COLO668 (cell line): Measurements from ENCODE around the gene ADGRL4.
"Not testable (repeated sequence)": the region's sequence is repeated elsewhere in the genome, so short reads cannot be mapped to it uniquely, and the experiment has no call there.

Source experiments
- DNase-seq: peaks from one replicate; lab custom pipeline; 2025; ENCODE audit not compliant: unreplicated experiment; lab: John Stamatoyannopoulos, UW

The ADGRL4 gene

DNA sequence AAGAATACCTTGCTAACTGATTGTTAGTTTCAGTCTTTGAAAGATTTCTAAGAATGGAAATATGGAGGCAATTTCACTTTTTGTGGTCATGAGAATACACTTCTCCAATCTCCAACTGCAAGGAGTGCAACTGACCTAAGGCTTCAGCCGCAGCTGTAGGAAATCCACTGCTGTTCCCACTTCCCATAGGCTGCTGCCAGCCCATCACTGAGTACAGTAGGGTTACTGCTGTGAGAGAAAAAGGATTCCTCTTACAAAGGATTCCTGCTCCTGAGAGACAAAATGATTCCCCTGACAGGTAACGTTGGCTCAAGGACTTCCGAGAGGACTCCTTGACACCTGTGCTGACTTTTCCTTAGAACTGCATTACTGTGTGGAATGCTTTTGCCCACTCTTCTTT, 87.4 kb downstream of the ADGRL4 start:
- DNase-seq: no peak

DNA sequence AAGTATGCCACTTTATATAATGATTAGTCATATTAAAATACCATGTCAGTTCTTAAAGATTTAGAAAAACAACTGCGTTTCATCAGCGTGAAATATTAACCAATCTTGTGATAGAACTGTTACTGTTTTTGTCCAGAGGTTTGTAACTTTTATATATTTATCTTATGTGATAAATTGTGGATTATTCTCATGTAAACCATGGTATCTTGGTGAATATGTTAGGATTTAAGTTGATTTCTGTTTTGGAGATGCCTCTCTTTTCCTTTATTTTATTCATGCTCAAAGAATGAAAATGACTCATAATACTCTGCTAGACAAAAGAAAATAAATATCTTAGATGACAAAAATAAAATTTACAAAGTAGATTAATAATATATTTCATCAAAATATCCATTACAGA, 88.4 kb downstream of the ADGRL4 start:
- DNase-seq: no peak

DNA sequence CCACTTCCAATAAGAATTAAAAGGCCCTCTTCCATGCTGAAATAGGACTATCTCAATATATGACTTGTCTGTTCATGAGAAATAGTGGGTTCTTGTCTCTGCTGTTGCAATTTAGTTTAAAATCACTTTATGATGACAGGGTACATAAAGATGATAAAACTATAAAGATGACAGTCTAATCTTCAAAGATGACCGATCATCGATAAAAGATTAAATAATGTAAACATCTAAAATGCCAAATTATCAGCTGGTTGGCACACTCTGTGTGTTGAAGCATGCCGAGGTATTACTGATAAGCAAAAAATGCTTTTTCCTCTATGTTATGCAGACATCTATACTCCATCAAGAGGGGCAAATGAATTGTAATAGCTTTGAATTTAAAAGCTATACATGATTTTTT, 89.5 kb downstream of the ADGRL4 start:
- no peak for DNase-seq

DNA sequence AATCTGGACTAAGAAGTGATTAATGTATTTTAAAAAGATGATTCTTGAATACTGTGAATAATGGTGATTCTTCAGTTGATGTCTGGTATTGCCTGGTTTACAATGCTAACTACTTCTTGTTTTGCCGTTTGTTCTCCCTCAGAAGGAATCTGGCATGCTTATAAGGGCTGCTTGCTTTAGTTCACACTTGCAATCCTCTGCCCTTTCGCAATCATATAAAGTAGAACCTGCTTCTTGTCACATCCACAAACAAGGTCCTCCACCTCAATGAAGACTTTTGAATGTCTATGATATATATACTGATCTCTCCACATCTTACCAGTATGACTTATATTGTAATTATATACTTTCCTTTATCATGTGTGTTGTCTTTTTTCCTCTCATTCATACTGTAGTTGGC, 92.6 kb downstream of the ADGRL4 start:
- DNase-seq: no peak

DNA sequence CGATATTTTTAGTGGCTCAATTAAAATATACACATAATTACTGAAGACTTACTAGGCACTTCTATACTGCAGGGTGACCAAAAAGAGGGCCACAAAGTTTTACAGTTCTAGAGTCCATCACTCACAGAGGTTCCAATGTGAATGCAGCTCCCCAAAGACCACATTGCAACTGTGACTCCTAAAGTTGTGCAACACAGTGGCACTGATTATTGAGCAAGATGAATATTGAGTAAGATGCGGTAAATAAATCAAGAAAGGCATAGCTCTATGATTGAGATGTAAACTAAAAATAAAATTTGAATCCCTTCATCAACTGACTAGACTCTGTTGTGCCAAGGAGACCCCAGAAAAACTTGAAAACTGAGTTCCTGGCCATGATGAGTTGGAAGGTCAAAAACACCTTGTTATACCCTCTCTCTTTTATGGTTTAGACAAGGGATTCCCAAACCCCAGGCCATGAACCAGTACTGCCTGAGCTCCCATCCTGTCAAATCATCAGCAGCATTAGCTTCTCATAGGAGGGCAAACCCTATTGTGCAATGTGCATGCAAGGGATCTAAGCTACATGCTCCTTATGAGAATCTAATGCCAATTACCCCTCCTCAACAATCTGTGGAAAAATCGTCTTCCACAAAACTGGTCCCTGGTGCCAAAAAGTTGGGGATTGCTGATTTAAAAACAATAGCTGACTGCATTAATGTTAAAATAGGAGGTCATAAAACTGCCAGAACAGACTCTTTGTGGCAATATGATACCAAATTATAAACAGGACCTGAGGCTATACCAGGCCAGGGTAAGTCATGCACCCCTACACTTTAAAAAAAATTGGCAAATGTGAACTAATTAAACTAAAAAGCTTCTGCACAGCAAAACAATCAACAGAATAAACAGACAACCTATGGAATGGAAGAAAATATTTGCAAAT, 94.3 kb downstream of the ADGRL4 start:
- DNase-seq: no peak

DNA sequence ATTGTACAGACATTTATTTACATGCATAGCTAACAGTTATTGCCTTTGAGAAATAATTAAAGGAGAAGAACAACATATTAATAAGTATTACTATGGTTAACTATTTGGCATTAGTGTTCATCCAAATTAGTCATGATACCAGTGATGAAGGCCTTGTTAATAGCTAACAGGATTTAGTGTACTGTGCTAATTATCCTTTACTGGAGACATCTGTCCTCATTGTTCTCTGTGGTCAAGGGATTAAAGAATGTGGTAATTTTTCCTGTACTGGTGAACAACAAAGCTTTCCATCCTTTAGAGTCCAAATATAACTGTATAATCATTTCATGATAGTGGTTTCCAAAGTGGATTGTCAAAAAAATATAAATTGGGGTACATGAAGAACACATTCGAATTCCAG, 103.9 kb downstream of the ADGRL4 start:
- DNase-seq: no peak

DNA sequence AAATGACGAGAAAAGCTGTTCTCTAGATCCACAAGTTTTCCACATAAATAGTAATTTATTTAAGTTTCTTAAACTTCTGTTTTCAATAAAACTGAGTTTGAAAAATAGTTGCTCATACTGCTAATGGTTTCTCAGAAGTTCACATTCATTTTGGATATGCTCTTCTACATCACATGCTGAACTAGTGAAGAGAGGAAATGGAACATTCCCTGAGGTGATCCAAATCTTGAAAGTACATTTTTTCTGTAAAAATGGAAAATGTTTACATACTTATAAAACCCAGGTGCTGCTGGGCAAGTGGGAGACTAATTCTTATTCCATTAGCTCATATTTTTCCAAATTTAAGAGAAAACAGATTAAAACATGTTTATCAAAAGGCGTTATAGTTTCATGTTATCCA, 111.7 kb downstream of the ADGRL4 start:
- no peak for DNase-seq

DNA sequence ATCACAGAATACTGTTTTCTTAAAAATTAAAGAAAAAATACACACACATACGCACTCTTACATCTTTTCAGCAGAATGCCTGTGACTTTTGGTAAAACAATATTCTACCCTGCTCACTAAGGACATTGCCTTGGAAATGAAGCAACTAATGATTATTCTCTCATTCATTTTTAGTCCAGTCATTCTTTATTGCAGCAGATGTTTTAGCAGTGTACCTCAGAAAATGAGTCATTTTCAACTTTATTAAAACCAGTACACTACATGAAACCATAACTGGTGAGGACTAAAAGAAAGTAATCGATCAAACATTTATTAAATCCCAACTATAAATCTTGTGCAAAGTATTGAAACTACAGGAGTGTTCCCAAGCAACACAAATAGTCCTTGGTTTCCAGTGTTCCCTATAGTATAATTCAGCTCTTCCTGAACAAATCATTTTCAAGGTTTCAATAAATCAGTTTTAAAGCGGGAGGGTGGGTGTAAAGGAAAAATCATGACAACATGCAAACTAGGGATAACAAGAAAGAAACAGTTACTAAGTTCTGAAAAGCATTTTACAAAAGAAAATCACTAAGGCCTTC, 114.2 kb downstream of the ADGRL4 start:
- no peak for DNase-seq

DNA sequence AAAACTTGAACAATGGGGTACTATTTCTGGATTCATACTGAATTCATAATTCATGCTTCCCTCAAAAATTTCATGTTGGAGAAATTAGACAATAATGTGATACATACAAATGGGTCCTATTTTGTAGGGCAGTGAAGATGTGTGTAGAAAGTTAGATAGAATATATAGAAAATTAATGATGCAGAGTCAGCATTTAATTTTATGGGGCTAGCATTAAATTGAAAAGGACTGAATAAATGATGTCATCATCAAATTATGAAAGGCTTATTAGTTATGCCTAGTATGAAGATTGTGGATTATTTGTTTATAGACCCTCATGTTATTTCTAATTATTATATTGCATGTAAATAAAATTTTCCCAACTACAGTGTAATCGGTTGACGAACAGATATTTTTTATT, 119.1 kb downstream of the ADGRL4 start:
- no peak for DNase-seq

DNA sequence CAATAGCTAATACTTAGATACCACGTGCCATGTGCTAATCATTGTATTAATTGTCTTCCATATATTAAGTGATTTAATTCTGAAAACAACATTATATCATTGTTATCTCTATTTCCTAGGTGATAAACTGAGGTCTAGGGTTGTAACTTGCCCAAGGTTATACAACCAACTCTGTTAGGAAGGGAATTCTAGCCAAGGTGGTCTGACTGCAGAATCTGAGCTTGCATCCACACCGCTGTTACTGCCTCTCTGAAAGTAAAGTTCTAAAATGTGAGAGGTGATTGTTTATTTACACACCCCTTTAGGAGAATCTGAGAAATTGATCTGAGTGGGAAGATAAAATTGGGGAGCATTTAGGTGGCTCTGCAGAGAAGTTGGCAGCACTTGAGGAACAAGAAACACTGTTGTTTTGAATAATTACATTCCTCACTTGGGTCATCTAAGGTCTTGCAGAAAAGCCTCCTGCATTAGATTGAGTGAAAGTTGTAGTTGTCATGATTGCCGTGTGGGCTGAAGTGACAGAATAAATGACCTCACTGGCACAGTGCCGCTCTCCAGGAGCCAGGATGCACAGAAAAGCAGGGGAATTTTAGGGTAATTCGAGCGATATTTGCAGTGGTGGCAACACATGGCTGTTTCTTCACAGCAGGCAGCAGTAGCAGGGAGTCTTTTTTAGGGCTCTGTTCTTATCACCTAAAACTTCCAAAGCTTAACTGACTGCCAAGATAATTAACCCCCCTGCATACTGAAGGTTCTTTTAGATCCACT, 121.7 kb downstream of the ADGRL4 start:
- no peak for DNase-seq

DNA sequence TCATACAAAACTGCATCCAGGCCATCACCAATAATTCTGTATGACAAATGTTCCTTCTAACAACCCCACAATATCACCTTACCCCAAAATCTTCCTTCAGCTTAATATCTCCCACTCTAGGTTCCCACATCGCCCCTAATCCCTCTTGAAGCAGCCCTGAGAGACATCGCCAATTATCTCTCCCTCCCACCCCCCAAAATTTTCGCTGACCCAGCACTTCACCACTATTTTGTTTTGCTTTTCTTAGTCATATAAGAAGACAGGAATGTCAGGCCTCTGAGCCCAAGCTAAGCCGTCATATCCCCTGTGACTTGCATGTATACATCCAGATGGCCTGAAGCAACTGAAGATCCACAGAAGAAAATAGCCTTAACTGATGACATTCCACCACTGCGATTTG, 126.3 kb downstream of the ADGRL4 start:
- DNase-seq: no peak

DNA sequence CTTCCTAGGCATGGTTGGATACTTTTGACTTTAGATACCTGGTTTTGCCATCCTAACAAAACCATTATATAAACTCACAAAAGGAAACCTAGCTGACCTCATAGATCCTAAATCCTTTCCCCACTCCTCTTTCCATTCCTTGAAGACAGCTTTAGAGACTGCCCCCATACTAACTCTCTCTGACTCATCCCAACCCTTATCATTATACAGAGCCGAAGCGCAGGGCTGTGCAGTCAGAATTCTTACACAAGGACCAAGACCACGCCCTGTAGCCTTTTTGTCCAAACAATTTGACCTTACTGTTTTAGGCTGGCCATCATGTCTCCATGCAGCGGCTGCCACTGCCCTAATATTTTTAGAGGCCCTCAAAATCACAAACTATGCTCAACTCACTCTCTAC, 130.5 kb downstream of the ADGRL4 start:
- not testable (repeated sequence) for DNase-seq

DNA sequence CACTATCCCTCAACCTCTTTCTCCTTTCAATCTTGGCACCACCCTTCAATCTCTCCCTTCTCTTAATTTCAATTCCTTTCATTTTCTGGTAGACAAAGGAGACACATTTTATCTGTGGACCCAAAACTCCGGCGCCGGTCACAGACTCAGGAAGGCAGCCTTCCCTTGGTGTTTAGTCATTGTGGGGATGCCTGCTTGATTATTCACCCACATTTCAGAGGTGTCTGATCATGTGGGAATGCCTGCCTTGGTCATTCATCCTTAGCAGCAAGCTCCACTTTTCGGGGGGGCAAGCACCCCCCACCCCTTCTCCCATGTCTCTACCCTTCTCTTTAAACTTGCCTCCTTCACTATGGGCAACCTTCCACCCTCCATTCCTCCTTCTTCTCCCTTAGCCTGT, 133.7 kb downstream of the ADGRL4 start:
- not testable (repeated sequence) for DNase-seq

DNA sequence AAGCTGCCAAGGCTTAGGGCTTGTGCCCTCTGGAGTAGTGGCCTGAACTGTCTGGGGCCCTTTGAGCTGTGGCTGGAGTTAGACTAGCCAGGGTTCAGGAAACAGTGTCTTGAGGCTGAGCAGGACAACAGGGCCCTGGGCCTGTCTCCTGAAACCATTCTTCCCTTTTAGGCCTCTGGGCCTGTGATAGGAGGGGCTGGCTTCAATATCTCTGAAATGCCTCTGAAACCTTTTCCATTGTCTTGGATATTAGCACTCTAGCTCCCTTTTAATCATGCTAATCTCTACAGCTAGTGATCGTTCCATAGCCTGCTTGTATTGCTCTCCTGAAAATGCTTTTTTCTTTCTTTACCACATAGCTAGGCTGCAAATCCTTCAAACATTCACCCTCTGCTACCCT, 135.3 kb downstream of the ADGRL4 start:
- DNase-seq: no peak

DNA sequence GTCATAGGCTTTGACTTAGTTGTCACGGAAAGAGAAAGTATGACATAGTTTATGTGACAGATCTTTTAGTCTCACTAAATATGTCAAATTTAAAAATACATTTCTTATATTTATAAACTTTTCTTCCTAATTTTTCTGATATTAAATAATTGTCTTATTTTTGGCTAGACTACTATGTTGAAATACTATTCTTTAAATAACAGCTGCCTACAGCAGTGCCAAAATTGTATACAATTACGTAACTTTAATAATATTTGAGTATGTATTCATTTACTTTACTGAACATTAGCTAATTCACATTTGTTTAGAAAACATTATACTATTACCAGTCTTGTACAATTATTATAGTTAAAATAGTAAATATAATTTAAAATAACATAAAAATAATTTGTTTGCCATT, 137.4 kb downstream of the ADGRL4 start:
- DNase-seq: no peak

DNA sequence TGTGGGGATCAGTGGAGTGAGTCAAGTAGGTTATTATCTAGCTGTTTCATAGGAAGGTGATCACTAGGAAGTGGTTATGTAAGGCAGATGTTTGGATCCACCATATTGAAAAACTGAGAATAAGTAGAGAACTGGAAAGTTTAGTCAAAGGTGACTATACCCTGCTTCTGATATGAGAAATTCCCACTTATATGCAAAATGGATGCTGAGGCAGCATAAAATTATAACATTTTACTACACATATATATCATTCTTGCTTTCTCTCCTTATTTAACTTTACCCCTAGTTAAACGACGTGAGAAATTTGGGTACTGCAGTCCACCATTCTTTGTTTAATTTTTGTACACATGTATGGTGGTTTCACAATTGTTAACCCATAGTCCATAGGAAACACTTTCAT, 142.4 kb downstream of the ADGRL4 start:
- no peak for DNase-seq

DNA sequence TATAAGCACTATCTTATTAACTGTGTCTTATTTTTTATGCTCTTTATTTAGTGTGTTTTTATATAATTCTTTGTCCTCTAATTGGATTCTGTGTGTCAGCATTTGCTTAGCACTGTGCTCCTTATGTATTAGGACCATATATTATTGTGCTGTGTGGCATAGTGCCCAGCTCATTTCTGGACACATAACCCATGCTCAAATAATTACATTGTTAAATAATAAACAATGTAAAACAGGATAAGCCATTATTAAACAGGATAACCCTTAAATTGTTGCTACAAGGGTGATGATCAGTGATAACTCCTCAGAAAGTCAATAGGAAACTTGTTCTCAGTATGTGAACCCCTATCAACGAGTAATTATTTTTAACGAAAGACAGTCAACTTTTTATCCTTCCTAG, 150.4 kb downstream of the ADGRL4 start:
- no peak for DNase-seq

DNA sequence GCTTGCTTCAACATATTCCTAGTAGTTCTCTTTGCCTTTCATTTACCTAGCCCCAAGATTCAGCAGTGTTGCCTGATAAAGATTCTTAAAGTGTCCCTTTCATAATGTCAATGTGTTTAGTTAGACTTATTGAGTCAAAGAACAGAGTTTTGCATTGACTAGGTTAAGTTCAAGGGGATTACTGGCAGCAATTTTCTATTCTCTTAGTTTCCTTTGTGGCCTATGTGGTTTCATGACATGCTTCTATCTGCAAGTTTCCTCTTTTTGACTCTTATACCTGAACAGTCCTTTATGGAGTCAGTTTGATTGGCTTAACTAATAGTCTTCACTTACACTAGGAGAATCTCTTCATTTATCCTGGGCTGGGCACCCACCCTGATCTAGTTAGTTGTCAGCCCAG, 151.3 kb downstream of the ADGRL4 start:
- DNase-seq: no peak

DNA sequence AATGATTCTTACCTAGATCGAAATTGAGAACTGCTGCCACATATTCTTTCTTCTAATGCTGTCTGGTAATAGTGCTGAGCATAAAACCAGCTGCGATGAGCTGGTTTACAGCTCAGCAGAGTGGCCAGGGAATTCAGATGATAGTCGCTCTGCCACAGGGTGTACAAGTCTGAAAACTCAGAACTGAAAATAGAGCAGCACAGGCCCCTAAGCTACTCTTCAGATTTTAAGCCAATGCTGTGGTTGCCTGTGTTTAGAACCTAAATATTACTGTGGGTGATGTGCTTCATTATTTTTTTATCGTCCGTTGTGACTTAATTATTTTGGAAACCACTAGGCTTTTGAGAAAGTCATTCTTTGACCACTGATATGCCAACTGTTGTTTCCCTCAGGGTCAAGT, 152.0 kb downstream of the ADGRL4 start:
- no peak for DNase-seq

DNA sequence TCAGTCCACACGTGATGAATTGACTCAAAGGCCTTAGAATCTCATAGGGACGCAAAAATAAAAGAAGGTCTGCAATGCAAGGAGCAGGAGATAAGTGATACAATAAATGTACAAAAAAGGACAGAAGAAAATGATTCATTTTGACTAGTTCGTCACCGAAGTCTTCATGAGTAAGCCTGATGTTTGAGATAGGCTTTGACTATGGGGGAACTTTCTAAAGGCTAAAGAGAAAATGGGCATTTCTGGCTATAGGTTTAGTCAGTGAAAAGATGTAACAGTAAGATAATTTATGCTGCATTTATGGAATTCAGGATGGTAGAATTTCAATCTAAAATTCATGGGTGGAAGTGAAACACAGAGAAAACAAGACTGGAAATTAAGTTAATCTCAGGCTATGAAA, 163.0 kb downstream of the ADGRL4 start:
- no peak for DNase-seq

DNA sequence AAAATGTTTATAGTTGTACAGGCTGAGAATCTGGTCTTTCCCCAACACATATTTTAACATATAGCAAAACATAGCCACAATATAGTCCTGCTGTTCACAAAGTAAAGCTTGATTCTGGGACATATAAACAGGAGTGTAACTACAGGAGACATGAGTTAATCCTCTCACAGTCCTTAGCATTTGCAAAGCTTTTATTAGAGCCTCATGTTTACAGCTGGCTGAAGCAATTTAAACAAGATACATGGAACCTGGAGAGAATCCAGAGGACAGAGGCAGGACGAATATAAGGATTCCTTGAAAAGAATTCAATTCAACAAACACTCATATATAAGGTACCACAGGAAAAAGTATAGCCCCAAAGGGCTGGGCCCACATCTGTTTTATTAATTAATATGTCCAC, 163.4 kb downstream of the ADGRL4 start:
- DNase-seq: no peak
